Measurements from ENCODE around the gene COG7. TPM values are rescaled to one million over a fixed set of nuclear protein-coding genes. Genes with fewer than 3 reads are reported as not detected.

COG7 gene
- polyA plus RNA-seq, 1 donor (not counting 4 experiments of a cell fraction or from before 2014, with no cell fraction given), result 14.7 TPM

DNA sequence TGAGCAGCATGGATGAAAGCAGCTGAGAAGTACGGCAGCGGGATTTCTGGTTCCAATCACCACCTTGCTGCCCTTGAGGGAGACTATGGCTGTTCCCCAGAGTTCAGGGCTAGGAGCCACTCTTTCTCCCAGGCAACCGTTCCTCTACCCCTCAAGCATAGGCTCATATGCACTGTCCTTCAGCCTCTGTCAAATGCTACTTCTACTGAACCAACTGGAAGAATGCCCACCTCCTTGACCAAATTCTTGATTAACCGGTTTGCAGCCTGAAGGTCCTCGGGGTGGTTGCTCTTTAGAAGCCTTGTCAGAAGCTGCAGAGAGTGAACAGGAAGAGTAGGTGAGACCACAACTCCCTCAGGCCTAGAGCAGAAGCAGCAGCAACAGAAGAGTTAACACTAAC is 33.5 kb upstream of the COG7 start:
- Histone ChIP-seq H2AFZ (ENCODE audit: control insufficient read depth, low read length) (no peak overlapping the region), H3K4me2 (ENCODE audit: control insufficient read depth, extremely low read depth, insufficient read depth, low read depth, low read length) (no peak overlapping the region), H3K9me1 (ENCODE audit: control insufficient read depth, extremely low read depth, insufficient read depth, low read length) (peaks cover 7% of the 10 kb centered on the region), H3K4me3 (ENCODE audit: control insufficient read depth in 2 of 3, extremely low read depth in 1 of 3, insufficient read depth in 2 of 3, low read depth in 1 of 3, low read length in 3 of 3) (no peak overlapping the region), H3K4me1 (ENCODE audit: control insufficient read depth, extremely low read depth, insufficient read depth, low read length) (peaks cover 9% of the 10 kb centered on the region), H3K9ac (ENCODE audit: control insufficient read depth, extremely low read depth, insufficient read depth, low read length) (no peak overlapping the region), H3K27ac (ENCODE audit: control insufficient read depth, insufficient read depth, low read length) (no peak overlapping the region), H3K27me3 (ENCODE audit: control insufficient read depth, extremely low read depth, insufficient read depth, low read length) (no peaks in the 10 kb centered on the region), H3K79me2 (ENCODE audit: control insufficient read depth, insufficient read depth, low read length) (peaks cover 4% of the 10 kb centered on the region), H4K20me1 (ENCODE audit: control insufficient read depth, extremely low read depth, insufficient read depth, low read length) (no peaks in the 10 kb centered on the region), H3K9me3 (ENCODE audit: control insufficient read depth, low read depth, low read length) (no peaks in the 10 kb centered on the region), H3K36me3 (ENCODE audit: control insufficient read depth in 2 of 2, extremely low read depth in 1 of 2, insufficient read depth in 2 of 2, low read length in 2 of 2) (peaks cover 34 to 61% of the 10 kb centered on the region in 2 experiments)
- dilution Hi-C loops (cut with MboI; ENCODE audit: extremely low pct_ligation_motif_present, low sequenced_read_pairs), result no loop called here
- DNase-seq (ENCODE audit: low read depth, low spot score) (no peak), FAIRE-seq (no peak)
- TF ChIP-seq, protein P1, sequence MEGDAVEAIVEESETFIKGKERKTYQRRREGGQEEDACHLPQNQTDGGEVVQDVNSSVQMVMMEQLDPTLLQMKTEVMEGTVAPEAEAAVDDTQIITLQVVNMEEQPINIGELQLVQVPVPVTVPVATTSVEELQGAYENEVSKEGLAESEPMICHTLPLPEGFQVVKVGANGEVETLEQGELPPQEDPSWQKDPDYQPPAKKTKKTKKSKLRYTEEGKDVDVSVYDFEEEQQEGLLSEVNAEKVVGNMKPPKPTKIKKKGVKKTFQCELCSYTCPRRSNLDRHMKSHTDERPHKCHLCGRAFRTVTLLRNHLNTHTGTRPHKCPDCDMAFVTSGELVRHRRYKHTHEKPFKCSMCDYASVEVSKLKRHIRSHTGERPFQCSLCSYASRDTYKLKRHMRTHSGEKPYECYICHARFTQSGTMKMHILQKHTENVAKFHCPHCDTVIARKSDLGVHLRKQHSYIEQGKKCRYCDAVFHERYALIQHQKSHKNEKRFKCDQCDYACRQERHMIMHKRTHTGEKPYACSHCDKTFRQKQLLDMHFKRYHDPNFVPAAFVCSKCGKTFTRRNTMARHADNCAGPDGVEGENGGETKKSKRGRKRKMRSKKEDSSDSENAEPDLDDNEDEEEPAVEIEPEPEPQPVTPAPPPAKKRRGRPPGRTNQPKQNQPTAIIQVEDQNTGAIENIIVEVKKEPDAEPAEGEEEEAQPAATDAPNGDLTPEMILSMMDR (optimal IDR thresholded peaks at IDR 0.05 in 1 of 3, IDR thresholded peaks at IDR 0.05 in 1 of 3, conservative IDR thresholded peaks at IDR 0.05 in 1 of 3; ENCODE audit: extremely low read depth in 1 of 3, insufficient read depth in 2 of 3, low read length in 3 of 3), result no peak
- TF ChIP-seq EZH2 (IDR thresholded peaks at IDR 0.05; ENCODE audit: low read length), result no peak

DNA sequence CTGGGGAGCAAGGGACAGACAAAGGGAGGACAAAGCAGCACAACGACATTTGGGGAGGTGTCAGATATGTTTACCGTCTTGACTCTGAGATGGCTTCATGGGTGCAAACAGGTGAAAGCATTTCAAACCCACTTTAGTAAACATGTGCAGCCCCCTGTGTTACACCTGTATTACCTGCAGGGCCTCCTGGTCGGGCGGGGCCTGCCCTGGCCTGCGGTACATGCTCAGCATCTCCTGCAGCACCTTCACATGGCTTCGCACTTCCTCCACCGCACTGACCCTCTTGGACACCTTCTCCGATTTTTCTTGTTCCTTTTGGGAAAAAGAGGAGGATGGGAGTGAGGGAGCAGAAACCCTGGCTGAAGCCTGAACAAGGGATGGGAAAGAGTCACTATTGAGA is 32.9 kb upstream of the COG7 start:
- dilution Hi-C loops (cut with MboI; ENCODE audit: extremely low pct_ligation_motif_present, low sequenced_read_pairs), result no loop called here
- Histone ChIP-seq H3K27ac (ENCODE audit: control insufficient read depth, insufficient read depth, low read length) (no peak overlapping the region), H2AFZ (ENCODE audit: control insufficient read depth, low read length) (no peak overlapping the region), H3K4me3 (ENCODE audit: control insufficient read depth in 2 of 3, extremely low read depth in 1 of 3, insufficient read depth in 2 of 3, low read depth in 1 of 3, low read length in 3 of 3) (no peak overlapping the region), H4K20me1 (ENCODE audit: control insufficient read depth, extremely low read depth, insufficient read depth, low read length) (no peaks in the 10 kb centered on the region), H3K4me2 (ENCODE audit: control insufficient read depth, extremely low read depth, insufficient read depth, low read depth, low read length) (no peak overlapping the region), H3K36me3 (ENCODE audit: control insufficient read depth in 2 of 2, extremely low read depth in 1 of 2, insufficient read depth in 2 of 2, low read length in 2 of 2) (peaks cover 35 to 63% of the 10 kb centered on the region in 2 experiments), H3K4me1 (ENCODE audit: control insufficient read depth, extremely low read depth, insufficient read depth, low read length) (peaks cover 3% of the 10 kb centered on the region), H3K79me2 (ENCODE audit: control insufficient read depth, insufficient read depth, low read length) (peaks cover 4% of the 10 kb centered on the region), H3K9ac (ENCODE audit: control insufficient read depth, extremely low read depth, insufficient read depth, low read length) (no peak overlapping the region), H3K9me3 (ENCODE audit: control insufficient read depth, low read depth, low read length) (no peaks in the 10 kb centered on the region), H3K9me1 (ENCODE audit: control insufficient read depth, extremely low read depth, insufficient read depth, low read length) (peaks cover 7% of the 10 kb centered on the region), H3K27me3 (ENCODE audit: control insufficient read depth, extremely low read depth, insufficient read depth, low read length) (no peaks in the 10 kb centered on the region)
- FAIRE-seq, result no peak
- TF ChIP-seq, protein P1 (optimal IDR thresholded peaks at IDR 0.05 in 1 of 3, IDR thresholded peaks at IDR 0.05 in 1 of 3, conservative IDR thresholded peaks at IDR 0.05 in 1 of 3; ENCODE audit: extremely low read depth in 1 of 3, insufficient read depth in 2 of 3, low read length in 3 of 3), result no peak
- no peak for TF ChIP-seq EZH2 (IDR thresholded peaks at IDR 0.05; ENCODE audit: low read length)
- DNase-seq (ENCODE audit: low read depth, low spot score), result no peak

All from keratinocyte (primary cell).